OCI-M2 (cell line): Measurements from ENCODE around the gene NUAK1.

Experiments used
- DNase-seq: peaks from one replicate; lab custom pipeline; 2025; ENCODE audit not compliant: unreplicated experiment; lab: John Stamatoyannopoulos, UW

The NUAK1 gene

DNA sequence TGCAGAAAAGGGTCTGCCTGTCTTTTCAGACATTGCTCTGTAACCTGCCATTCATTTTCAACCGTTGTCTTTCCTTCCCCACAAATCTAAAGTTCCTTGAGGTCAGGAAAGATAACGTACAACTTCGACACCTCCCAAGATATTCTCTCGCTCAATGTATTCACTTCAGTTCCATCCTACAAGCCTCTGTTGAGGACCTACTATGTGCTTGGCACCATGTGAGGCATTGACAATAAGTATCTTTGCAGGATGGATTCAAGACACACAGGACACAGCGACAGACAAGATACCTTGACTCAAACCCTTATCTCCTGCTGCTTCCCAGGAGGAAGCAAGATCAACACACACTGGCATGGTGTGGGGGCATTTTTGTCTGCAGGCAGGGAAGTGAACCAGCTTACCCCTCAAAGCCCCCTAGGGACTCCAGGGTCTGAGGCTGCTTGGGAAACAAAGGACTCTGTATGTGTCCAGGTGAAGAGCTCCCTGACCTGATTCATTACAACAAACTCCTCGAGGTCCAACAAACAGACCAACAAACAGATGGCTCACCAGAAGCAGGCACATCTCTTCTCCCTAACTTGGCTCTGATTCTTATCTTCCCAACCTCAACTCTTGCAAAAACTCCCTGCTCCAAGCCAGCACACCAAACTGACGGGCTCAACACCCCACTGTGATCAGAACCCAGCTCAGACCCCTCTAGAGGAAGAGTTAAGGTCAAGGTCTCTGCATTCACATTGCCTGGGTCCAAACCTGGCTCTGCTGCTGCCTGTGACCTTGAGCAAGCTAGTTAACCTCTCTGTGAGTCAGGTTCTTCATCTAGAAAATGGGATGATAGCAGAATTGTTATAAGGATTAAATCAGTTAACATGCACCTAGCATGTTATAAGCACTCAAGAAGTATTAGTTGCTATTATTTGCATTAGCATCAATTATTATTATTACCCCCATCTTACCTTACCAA lies 6.3 kb downstream of the NUAK1 start:
- no peak for DNase-seq

DNA sequence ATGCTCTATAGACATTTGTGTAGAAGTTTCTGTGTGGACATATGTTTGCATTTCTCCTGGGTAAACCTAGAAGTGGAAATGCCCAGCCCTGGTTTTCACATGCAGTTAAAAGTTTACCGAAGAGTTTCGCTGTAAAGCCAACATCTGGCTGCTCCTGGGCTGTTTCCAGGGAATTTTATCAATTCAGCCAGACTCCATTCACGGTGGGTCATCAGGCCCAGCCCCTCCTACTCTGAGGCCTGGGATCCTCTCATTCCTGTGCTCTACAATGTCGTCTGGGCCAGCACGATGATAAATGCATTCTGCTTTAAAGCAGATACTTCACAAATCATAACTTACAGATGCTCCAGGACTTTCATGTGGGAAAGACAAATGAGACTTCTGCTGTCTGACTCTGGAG lies 7.1 kb downstream of the NUAK1 start:
- DNase-seq, result no peak

DNA sequence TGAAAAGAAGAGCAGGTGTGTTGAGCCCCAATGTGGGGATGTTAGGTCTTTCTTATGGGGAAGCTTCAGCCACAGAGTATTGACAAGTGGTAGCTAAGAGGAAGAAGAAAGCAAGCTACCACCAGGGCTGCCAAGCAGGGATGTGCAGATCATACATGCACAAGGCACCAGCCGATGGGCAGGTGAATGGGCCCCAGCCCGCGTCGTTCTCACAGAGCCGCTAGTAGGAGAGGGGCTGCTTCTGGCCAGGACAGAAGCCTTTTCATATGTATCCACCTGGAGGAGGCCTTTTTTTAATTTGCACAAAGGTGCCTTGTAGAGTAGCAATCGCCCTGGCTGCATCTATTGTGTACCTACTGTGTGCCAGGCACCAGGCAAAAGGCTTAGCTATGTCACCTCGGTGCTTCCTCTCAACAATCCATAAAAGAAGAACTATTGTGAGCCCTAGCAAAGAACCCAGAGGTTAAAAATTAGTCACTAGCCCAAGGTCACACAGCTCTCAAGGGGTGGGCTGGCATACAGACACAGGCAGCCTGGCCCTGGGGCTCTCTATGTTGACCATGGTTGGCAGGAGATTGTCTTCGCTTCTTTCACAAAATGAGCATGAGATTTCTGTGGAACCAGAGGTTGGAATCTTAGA lies 8.2 kb downstream of the NUAK1 start:
- DNase-seq, result no peak

DNA sequence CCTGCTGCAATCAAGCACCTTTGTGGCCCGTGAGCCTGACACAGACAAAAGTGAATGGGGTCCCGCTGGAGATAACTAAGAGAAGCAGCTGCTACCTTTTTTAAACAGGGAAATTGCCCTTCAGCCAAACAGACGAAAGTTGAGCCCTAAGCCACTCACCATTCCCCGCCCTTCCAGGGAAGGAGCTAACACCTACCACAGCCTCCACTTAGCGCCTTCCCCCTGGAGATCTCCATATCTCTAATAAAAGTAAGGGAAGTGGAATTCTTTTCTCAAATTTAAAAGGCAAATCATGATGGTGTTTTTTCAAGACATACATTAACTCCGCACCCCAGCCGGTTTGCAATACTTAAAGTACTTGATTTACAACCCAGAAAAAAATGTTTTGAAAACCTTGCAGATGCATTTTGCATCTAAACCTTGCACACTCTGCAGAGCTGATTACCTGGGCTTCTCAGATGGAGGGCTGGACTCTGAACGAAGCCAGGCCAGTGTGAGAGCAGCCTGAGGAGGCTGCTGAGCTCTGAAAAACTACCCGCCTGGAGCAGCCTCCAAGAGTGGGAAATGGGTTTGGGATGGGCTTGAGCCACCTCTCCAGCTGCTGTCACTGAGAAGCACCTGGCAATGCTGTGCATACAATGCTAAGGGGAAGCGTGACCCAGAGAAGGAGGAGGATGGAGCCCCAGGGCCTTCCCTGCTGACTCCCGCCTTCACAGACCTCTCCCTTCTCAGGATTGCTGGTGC lies 10.0 kb downstream of the NUAK1 start:
- no peak for DNase-seq

DNA sequence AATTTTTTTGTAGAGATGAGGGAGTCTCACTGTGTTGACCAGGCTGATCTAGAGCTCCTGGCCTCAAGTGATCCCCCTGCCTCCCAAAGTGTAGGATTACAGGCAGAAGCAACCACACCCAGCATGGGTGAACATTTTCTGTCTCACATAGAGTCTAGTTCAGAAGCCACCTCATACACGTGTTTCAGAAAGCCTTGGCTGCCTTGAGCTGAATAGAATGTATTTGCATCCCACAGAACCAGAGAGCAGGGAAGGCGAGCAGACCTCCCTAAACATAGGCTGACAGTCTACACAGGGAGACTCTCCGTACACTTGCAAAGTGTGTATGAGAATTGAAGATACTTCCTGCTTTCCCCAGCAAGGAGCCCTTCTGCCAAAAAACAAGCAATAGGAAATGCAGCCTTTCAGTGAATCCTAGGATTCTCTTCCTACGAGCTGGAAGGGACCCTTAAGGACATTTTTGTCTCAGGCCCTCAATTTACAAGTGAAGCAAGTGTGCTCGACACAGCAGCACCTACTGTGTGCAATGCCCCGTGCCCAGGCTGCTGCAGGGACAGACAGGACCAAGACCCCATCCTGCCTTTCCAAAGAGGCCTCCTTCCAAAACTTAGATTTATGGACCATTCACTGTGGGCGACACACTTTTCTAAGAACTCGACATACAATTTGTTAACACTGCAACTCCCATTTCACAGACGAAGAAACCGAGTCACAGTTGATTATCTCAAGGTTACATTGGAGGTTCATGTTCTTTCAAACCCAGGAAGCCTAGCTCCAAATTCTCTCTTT lies 11.2 kb downstream of the NUAK1 start:
- no peak for DNase-seq

DNA sequence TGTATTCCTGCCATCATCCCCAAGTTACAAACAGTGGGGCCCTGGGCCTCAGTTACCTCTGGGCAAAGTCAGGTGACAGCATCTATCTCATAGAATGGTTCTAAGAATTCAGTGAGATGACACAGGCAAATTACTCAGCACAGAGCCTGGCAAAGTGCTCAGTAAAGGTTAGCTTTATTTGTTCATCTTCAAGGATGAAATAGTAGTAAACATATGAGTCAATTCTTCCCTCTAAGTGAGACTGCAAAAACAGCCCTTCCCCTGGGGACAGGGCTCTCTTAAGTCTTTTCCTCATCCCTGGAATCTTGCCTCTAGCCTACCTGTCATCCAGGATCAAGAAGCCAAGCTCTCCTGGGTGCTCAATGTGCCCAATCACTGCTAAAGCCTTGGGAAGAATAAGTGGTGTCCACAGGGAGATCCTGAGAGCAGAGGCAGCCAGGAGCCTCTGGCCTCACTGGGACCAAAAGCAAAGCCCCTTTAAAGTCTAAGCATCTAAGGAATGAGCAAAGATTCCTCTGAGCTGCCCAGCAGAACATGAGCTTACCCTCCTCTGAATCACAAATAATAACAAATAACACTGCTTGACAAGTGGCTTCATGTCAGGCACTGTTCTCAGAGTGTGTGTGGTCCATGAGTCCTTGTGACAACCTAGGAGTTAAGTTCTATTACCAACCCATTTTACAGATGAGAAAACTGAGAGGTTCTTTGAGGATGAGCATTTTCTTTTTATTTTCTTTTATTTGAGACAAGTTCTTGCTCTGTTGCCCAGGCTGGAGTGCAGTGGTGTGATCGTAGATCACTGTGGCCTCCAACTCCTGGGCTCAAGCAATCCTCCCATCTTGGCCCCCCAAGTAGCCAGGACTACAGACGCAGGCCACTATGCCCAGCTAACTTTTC lies 12.1 kb downstream of the NUAK1 start:
- no peak for DNase-seq

DNA sequence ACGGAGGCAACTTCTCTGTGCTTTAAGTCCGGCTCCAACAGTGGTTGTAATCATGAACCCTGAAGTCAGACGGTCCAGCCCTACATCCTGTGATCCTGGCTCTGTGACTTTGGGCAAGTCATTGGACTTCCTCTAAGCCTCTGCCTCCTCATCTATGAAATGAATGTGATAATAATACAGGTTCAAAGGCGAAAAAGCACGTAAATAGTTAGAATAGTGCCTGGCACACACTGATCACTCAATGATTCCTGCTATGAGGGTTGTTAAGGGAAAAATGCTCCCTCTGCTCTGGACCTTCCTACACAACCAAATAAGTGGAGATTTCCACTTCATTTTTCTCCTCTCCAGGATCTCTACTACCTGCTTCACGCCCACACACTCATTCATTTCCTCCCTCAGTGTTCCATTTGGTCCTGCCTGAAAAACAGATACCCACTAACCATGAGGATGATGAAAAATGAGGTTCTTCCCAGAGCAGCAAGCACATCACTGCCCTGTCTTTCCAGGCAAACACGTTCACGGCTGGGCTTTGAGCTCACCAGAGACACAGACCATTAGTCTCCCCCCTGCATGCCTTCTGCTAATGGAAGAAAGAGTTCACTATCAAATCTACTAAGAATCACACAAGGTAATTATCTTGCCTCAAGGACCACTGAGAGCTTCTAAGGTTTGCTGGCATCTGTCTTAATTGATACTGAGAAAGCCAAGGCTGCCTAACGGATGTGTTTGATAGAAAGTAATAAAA lies 13.2 kb downstream of the NUAK1 start:
- DNase-seq, result no peak

DNA sequence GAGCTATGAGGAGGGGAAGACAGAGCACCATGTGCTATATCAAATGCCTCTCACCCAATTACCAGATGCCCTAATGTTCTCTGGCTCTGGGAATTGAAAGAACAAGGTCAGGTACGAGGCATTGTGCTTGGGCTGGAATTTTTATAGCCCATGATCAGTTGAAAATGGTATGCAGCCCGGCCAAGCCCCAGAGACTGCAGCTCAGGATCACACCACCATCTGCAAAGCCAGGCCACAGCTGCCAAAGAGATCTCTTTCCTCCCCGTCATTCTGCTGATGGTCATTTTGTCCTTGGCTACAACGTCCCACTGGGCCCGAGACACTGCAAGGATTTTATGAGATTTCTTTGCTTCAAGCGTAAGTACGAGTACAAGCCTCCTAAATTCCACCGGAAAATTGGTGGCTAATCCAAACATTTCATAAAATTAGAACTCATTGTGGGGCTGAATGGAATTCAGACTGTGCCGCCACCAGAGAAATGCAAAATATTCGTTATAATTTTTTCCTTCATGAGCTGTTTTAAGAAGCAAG lies 15.1 kb downstream of the NUAK1 start:
- DNase-seq, result no peak

DNA sequence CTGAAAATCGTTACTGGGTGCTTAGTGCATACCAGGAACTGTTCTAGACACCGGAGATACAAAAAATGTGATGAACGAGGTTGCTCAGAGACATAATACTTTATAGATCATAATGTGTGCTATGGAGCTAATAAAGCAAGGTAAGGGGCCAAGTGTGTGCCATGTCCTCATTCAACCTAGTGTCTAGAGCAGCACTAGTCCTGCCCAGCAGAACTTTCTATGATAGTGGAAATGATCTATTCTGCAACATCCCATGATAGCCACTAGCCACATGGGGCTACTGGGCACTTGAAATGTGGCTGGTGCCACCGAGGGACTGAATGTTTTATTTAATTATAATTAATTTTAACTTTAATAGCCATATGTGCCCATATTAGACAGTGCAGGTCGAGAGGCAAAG lies 15.6 kb downstream of the NUAK1 start:
- no peak for DNase-seq

DNA sequence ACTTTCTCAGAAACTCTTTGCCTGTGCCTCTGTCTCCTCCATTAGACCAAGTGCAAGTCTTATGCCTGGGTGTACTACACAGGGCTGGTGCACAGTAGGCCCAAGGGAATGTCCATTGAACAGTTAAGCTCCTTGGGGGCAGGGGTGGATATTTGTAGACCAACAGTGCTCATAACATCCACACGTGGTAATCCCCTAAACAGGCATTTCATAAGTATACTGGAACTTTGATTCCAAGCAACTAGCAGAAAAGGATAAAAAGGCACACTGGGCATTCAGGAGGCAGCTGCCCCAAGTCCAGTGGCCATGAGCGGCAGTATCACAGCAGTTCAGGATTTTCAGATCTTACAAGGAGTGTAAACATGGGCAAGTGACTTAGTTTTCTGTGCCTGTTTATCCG lies 16.8 kb downstream of the NUAK1 start:
- DNase-seq, result no peak

DNA sequence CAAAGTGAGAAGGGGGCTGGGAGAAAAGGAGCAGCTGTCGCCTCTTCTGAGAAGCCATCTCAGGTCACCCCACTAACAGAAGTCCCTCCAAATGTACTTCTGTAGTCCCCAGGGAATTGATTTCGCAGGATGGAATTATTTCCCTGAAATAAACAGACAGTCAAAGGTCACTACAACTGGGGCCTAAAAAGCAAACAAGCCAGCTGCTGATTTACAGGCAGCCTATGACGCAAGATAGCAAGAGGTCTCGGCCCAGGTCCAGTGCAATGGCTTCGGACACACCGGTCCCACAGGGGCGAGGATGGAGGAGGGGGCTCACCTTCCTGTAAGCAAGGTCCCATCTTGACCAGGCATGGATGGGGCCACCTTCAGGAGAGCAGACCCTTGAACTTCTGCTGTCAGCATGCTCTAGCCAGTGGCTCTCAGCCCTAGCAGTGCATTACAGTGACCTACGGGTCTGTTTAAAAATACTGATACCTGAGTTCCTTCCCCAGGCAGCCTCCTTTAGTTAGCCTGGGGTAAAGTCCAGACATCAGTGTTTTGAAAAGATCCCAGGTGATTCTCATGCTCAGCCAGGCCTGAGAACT lies 18.1 kb downstream of the NUAK1 start:
- no peak for DNase-seq

DNA sequence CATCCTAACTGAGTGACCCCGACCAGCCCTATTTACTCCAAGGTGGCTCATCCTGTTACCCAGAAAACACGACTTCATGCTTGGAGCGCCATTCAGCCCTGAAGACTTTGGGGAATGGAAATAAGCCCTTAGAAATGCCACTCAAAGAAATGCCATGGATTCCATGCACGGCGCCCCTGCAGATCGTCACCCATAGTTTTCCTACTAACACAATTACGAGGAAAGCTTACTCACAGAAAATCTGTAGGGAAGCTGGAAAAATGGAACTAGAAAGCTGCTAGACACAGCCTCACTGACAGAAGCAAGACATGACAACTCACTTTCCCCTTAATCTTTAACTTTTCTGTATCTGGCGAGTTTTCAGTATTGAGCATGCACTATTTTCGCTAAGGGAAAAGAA lies 19.5 kb downstream of the NUAK1 start:
- no peak for DNase-seq

DNA sequence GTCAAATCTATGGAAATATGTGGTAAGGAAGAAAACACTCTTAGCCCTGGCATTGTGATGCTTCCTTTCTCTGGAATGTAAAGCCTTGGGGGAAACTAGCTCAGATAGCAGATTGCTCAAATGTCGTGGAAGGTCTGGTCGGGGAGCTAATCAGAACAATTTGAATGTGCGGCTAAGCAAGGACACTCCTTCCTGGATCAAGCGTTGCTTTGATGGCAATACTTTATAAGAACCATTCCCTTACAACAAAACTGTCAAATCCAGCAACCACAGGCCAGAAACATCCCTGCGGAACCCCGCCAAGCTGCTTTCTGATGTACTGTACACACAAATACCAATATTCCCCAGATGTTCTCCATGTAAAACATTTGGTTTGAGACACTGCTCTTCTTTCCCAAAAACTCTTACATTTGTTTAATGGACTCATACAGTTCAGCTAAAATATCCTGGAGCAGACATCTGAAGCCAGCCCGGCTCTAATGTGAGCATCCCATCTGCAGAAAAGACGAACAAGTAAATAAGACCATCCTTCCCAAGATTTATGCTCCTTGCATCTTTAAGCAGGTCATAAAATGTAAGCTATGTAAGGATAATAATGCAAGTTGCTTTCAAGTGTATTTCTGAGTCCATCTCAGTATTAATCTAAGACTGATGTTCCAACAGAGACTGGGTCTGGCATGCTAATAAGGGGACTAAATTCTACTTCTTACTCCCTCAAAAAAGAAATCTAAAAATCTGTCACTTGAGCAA lies 20.2 kb downstream of the NUAK1 start:
- no peak for DNase-seq

DNA sequence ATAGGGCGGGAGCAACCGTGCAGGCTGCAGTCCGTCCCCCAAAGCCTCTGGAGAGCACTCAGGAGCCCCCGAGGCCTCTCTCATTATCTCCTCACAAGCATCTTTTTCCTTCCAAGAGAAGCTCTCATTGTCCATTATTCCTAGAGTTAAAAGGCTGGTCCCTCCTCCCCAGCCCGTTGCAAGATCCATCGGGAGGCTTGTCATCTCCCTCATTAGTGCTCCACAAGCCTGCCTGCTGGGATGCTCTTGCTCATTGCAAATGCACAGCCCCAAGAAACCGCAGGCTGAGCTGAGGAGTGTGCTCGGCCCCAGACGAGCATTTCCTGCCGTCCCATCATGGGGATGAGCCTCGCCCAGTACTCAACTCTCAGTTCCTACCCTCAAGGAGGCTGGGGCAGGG lies 23.3 kb downstream of the NUAK1 start:
- no peak for DNase-seq

DNA sequence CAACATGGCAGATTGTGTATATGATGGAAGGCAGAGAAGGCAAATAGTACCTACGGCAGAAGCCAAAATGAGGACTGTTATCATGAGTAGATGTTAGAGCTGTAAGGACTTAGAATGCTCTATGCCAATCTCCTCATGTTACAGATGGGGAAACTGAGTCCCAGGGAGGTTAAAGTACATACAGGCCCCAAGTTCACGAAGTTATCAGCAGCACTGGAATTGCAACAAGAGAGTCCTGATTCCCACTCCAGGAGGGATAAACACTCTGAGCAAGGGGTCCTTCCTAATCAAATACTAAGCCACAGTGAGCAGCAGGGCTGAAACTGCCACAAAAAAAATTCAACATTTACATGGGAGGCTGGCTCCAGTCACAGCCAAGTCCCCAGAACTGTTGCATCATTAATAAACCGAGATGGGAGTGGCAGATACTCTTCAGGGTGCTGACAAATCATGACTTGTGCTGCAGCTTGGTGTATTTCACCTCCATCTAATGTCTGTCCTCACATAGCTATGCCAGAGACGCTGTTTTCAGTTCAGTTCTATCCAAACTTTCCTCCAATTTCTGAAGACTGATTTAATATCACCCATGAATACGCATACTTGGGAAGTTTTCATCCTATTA lies 24.2 kb downstream of the NUAK1 start:
- DNase-seq, result no peak

DNA sequence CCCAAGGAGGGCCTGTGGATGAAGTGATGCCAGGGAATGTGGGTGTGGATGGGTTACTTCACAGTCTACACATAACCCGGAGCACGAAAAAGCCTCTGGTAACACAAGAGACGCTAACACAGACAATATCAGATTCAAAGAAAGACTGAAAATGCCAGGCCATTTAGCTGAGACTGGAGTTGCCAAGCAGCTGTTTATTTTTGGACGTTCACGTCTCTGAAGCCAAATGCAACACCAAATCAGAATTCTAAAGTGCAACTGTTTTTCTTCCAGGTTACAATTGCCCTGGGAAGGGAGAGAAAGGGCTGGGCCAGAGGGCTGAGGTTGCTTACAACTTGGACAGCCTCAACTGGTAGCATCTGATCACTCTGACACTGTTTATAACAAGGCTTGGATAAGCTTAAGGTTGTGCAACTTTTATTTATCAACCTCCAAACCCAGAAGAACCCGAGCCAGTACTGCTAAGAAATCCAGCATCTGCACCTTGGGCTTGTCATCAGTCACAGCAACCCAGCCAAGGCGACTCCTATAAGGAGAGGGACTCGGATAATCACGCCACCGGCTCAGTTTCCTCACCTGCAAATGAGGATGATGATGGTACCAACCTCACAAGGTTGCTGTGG lies 24.8 kb downstream of the NUAK1 start:
- no peak for DNase-seq

DNA sequence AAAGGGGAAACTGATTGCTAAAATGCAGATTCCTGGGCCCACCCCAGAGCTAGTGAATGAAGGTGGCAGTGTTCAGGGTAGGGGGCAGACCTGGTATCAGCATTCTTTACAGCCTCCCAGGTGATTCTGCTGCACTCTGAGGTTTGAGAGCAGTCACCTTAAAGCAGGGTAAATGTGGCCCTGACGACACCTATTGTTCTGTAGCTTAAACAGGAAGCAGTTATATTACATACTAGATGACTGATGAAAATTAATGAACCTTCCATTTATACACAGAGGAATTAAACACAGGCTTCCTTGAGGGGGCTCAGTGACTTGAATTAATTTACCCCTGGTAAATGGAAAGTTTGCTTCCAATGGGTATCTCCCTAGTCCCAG lies 25.3 kb downstream of the NUAK1 start:
- no peak for DNase-seq
